ENCODE data around the gene PTF1A.

DNA sequence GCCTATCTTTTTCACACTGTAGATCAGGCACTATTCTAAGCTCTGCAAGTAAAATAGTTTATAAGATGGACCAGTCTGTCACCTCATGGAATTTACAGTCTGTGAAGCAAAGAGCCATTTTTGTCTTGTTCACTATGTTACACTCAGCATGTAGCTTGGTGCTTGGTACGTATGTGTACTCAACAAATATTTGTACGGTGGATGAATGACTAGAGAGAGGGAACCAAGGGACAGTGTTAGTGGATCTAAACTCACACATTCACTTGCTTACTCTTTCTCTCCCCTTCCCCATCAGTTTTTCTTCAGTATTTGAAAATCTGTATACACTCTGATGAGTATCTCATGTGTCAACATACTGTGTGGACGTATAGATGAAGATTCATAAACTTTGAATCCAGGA, 45.9 kb downstream of the PTF1A start:
- no peak for TF ChIP-seq ZNF274 (IDR thresholded peaks at IDR 0.05; ENCODE audit: low read depth, low read length)
- TF ChIP-seq YY1 (IDR thresholded peaks at IDR 0.05; ENCODE audit: insufficient read depth, insufficient read length), result no peak
